NCI-H446 (cell line): ENCODE measurements around the gene CRLF2.
A peak's percentile ranks its signal among the peaks of the same experiment; 100 is the strongest.
"Not testable (repeated sequence)": the region's sequence is repeated elsewhere in the genome, so short reads cannot be mapped to it uniquely, and the experiment has no call there.

Experiments
- DNase-seq, 2 experiments: peaks; one replicate each; lab custom pipeline; 2025; lab: John Stamatoyannopoulos, UW

The CRLF2 gene, protein sequence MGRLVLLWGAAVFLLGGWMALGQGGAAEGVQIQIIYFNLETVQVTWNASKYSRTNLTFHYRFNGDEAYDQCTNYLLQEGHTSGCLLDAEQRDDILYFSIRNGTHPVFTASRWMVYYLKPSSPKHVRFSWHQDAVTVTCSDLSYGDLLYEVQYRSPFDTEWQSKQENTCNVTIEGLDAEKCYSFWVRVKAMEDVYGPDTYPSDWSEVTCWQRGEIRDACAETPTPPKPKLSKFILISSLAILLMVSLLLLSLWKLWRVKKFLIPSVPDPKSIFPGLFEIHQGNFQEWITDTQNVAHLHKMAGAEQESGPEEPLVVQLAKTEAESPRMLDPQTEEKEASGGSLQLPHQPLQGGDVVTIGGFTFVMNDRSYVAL

GRCh38 chrX:1212532-1212931, at the start of gene CRLF2:
Gene CRLF2 (minus strand): TSS chrX:1212649. CDS start chrX:1212634, 15 bp downstream.
- no peak for DNase-seq

GRCh38 chrX:1261771-1262170, 49.3 kb upstream of the CRLF2 start:
- not testable (repeated sequence) for DNase-seq

DNA sequence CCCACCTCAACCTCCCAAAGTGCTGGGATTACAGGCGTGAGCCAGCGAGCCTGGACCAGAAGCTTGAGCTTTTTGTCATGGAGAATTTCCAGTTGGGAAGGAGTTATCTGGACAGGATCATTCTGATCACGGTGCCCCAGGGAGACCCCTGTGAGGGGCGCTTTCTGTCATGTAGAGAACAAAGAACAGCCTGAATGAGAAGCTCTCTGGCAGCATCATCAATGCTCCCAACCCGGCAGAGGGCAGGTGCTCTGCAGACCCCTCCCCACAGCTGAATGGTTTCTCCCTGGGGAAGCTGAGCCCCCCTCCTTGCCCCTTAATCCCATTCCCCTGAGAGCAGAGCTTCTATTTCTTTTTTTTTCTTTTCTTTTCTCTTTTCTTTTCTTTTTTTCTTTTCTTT, 48.8 kb upstream of the CRLF2 start:
- no peak for DNase-seq

DNA sequence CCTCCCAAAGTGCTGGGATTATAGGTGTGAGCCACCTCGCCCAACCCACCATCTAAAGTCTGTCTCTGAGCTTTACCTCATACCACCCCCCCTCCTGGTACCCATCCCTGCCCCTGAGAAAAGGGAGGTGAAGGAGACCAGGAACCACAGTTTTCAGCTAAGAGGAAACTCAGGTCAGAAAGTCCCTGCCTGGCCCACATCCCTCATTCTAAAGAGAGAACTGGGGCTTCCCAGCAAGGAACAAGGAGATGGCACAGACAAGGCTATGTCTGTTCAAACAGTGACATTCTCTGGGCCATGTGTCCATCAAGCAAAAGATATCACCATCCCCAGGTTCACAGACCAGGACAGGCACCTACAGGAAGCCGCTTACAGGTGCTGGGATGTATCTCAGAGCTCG, 40.4 kb upstream of the CRLF2 start:
- DNase-seq = no peak

GRCh38 chrX:1249101-1249887, 36.8 kb upstream of the CRLF2 start:
- DNase-seq = no peak

DNA sequence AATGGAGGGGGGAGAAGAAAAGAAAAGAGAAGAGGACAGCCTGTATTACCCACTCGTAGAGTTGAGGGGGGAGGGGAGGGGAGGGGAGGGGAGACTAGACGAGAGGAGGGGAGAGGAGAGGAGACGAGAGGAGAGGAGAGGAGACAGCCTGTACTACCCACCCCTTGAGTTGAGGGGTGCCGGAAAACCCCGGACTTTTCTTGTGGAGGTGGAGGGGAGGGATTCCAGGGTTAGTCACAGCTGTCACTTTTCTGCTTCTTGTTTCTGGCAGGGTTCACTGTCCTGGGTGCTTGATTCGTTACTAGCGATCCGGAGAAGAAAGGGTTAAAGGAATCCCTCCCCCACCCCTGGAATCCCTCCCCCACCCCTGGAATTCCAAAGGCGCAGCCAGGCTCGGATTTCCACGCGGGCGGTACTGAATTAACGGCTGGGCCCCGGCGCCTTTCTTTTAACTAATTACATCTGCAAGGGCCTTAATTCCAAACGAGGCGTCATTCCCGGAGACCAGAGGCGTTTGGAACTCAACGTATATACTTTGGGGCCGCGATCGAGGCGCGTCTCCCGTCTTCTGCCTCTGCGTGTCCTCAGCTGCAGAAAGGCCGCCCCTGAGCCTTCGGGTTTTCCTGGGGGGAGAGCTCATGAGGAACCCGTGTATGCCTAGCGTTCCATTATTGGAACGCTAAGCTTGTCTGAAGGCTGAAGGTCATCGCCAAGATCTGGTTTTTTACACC, 36.0 kb upstream of the CRLF2 start:
- no peak for DNase-seq

DNA sequence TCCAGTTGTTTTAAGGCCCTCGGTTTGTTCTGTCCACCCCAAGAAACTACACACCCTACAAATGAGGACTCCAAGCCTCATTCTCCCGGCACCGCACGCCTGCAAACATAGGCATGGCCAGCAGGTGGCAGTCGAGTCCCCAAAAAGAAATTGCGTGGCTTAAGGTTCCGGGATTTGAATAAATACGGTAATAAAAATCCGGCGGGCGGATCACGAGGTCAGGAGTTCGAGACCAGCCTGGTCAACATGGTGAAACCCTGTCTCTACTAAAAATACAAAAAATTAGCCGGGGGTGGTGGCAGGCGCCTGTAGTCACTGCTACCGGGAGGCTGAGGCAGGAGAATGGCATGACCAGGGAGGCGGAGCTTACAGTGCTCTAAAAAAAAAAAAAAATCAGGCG, 34.4 kb upstream of the CRLF2 start:
- DNase-seq = peak in 1 of 2 experiments; percentile 59

DNA sequence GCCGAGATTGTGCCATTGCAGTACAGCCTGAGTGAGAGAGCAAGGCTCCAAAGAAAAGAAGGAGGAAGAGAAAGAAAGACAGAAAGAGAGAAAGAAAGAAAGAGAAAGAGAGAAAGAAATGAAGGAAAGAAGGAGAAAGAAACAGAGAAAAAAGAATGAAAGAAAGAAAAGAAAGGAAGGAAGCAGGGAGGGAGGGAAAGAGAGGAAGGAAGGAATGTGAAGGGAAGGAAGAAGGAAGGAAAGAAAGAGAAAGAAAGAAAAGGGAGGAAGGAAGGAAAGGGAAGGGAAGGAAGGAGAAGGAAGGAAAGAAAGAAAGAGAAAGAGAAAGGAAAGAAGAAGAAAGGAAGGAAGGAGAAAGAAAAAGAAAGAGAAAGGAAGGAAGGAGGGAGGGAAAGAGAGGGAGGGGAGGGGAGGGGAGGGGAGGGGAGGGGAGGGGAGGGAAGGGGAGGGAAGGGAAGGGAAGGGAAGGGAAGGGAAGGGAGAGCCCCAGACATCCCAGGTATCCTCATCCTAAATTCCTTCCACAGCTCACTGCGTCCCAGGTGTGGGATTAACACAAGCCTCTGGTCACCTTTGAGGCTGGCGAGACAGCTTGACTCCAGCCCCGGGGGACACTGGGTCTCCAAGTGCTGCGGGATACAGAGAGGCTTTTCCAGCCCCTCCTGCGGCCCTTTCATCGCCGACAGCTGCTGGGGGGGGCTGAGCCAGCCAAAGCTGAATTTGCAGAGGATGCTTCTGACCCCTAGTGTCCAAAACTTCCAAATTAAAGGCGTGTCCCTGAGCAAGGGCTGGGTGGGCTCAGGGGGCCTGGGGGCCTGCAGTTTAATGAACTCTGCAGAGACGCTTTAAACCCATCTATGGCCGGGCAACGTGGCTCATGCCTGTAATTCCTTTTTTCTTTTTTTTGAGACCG, 32.0 kb upstream of the CRLF2 start:
- DNase-seq = no peak

DNA sequence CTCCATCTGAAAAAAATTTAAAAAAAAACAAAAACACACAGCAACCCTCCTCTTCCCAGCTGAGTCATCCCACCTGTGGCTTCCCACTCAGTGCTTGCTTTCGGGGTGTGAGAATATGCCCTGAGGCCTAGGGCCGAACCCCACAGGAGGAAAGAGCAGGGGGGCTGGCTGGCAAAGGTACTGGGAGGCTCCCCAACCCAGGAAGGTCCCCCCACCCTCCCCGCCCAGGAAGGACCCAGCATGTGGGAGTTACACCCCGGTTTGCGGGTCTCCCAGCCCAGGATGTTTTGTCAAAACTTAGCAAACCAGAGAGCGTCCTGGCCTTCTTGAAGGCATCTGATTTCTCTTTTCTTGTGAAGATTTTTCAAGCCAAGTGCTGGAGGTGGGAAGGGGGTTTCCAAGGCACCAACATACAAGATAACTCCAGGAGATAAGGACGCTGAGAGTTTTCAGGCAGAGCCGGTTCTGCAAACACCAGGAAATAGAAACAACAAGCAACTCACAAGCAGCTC, 30.5 kb upstream of the CRLF2 start:
- no peak for DNase-seq

DNA sequence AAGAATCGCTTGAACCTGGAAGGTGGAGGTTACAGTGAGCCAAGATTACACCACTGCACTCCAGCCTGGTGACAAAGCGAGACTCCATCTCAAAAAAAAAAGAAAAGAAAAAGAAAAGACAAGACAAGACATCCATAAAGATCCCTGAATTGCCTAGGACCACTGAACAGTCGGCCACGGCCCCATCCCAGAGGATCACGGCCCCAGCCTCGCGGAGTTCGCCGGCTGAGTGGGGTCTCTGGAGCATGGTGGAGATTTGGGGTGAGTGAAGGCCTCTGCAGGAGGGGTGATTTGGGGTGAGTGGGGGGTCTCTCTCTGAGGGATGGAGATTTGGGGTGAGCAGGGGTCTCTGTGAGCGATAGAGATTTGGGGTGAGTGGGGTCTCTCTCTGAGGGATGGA, 28.1 kb upstream of the CRLF2 start:
- DNase-seq = not testable (repeated sequence)

- no peak for DNase-seq
Measured at GRCh38 chrX:1239681-1240142, 27.3 kb upstream of the CRLF2 start.

DNA sequence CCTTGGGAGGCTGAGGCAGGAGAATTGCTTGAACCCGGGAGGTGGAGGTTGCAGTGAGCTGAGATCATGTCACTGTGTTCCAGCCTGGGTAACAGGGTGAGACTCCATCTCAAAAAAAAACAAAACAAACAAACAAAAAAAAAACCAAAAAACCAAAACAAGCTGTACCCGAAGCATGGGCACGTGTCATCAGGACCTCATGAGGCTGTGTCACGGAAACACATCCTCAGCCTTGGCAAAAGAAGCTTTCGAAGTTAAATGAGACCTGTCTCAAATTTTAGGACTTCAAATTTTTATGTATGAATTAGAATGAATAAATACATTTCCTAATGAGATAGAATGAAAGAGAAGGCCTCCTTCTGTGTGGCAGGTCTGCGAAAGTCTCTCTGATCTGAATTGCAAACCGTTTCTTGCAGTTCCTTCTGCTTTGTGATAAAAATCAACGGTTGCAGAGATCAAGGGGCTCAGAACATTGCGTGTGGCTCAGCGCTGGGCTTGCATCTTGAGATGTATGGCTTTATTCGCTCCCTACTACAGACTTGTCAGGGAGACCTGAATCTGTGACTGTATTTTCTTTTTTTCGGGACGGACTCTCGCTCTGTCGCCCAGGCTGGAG, 19.5 kb upstream of the CRLF2 start:
- DNase-seq = no peak

- DNase-seq = not testable (repeated sequence)
Measured at GRCh38 chrX:1228101-1228500, 15.7 kb upstream of the CRLF2 start.

GRCh38 chrX:1226249-1226648, 13.8 kb upstream of the CRLF2 start:
- no peak for DNase-seq

- no peak for DNase-seq
Measured at GRCh38 chrX:1224954-1225353, 12.5 kb upstream of the CRLF2 start.

- no peak for DNase-seq
Measured at GRCh38 chrX:1223242-1223600, 10.8 kb upstream of the CRLF2 start.

GRCh38 chrX:1222531-1223241, 10.2 kb upstream of the CRLF2 start:
- no peak for DNase-seq

DNA sequence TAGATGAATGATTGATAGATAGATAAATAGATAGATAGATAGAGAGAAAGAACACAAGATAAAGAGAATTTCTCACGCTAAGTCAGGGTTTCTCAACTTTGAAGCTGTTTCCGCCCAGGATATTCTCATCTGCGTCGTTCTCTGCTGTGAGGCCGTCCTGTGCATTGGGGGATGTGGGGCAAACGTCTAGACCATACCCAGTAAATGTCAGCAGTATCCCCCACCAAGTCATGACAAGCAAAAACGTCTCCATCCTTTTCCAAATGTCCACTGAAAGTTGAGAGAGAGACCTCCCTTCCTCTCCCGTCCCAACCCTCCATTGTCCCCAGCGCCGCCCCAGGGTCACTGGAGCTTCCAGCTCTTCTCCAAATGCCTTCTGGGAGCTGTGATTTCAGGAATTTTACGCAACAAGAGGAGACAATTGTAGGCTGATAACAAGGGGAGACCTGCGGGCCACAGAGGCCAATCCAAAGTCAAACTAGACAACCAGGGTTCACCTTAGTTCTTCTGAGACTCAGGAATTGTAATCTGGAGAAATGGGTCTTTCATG, 8.9 kb upstream of the CRLF2 start:
- DNase-seq = no peak

GRCh38 chrX:1218286-1218685, 5.8 kb upstream of the CRLF2 start:
- DNase-seq = no peak
